IPS-15b (cell line): ENCODE data around the gene HSPBP1.

ENCODE experiments used
- H3K27me3 ChIP-seq: one replicate; pipeline ENCODE4 v1.6.1; 2013; ENCODE audit warnings: low read length; ENCODE audit not compliant: control insufficient read depth, insufficient read depth
- H3K36me3 ChIP-seq: one replicate; pipeline ENCODE4 v1.6.1; 2013; ENCODE audit warnings: low read length; ENCODE audit not compliant: control insufficient read depth, insufficient read depth
- H3K4me1 ChIP-seq: one replicate; pipeline ENCODE4 v1.6.1; 2013; ENCODE audit warnings: mild to moderate bottlenecking, low read length; ENCODE audit not compliant: control insufficient read depth, insufficient read depth
- H3K4me3 ChIP-seq: one replicate; pipeline ENCODE4 v1.5.1; 2013; ENCODE audit warnings: low read depth, low read length
- H3K9ac ChIP-seq: one replicate; pipeline ENCODE4 v1.6.1; 2013; ENCODE audit warnings: low read depth, mild to moderate bottlenecking, low read length
- H3K9me3 ChIP-seq: one replicate; pipeline ENCODE4 v1.6.1; 2013; ENCODE audit warnings: mild to moderate bottlenecking, low read length; ENCODE audit not compliant: control insufficient read depth, insufficient read depth

The HSPBP1 gene

GRCh38 chr19:55246462-55247451 is 33.2 kb downstream of the HSPBP1 start:
- H3K27me3 ChIP-seq = no peaks in the 10 kb centered on the region
- no peaks in the 10 kb centered on the region for H3K9me3 ChIP-seq
- no peaks in the 10 kb centered on the region for H3K4me1 ChIP-seq
- H3K36me3 ChIP-seq = peaks cover 40% of the 10 kb centered on the region
- H3K4me3 ChIP-seq = no peak overlapping the region
- H3K9ac ChIP-seq = no peak overlapping the region

- Histone ChIP-seq H3K36me3 (peaks cover 51% of the 10 kb centered on the region), H3K4me3 (no peak overlapping the region), H3K9ac (no peak overlapping the region), H3K4me1 (no peaks in the 10 kb centered on the region), H3K27me3 (no peaks in the 10 kb centered on the region), H3K9me3 (no peaks in the 10 kb centered on the region)
Observed at GRCh38 chr19:55245236-55245904, 34.5 kb downstream of the HSPBP1 start.

- no peaks in the 10 kb centered on the region for H3K9me3 ChIP-seq
- H3K4me1 ChIP-seq = no peaks in the 10 kb centered on the region
- H3K36me3 ChIP-seq = peaks cover 58% of the 10 kb centered on the region
- no peak overlapping the region for H3K9ac ChIP-seq
- H3K4me3 ChIP-seq = no peak overlapping the region
- H3K27me3 ChIP-seq = no peaks in the 10 kb centered on the region
Observed at GRCh38 chr19:55244004-55244680, 35.8 kb downstream of the HSPBP1 start.

- no peaks in the 10 kb centered on the region for H3K27me3 ChIP-seq
- peaks cover 62% of the 10 kb centered on the region for H3K36me3 ChIP-seq
- H3K9ac ChIP-seq = no peak overlapping the region
- H3K4me1 ChIP-seq = no peaks in the 10 kb centered on the region
- H3K9me3 ChIP-seq = no peaks in the 10 kb centered on the region
- no peak overlapping the region for H3K4me3 ChIP-seq
Observed at GRCh38 chr19:55242517-55242916, 37.4 kb downstream of the HSPBP1 start.

GRCh38 chr19:55241935-55242464 is 37.9 kb downstream of the HSPBP1 start:
- H3K9ac ChIP-seq = no peak overlapping the region
- no peaks in the 10 kb centered on the region for H3K4me1 ChIP-seq
- H3K9me3 ChIP-seq = no peaks in the 10 kb centered on the region
- H3K4me3 ChIP-seq = no peak overlapping the region
- peaks cover 63% of the 10 kb centered on the region for H3K36me3 ChIP-seq
- no peaks in the 10 kb centered on the region for H3K27me3 ChIP-seq

GRCh38 chr19:55241143-55241934 is 38.6 kb downstream of the HSPBP1 start:
- peaks cover 63% of the 10 kb centered on the region for H3K36me3 ChIP-seq
- no peak overlapping the region for H3K9ac ChIP-seq
- no peaks in the 10 kb centered on the region for H3K9me3 ChIP-seq
- no peaks in the 10 kb centered on the region for H3K4me1 ChIP-seq
- no peaks in the 10 kb centered on the region for H3K27me3 ChIP-seq
- H3K4me3 ChIP-seq = no peak overlapping the region

GRCh38 chr19:55240713-55241020 is 39.2 kb downstream of the HSPBP1 start:
- no peaks in the 10 kb centered on the region for H3K9me3 ChIP-seq
- H3K9ac ChIP-seq = no peak overlapping the region
- H3K4me1 ChIP-seq = no peaks in the 10 kb centered on the region
- peaks cover 65% of the 10 kb centered on the region for H3K36me3 ChIP-seq
- H3K4me3 ChIP-seq = no peak overlapping the region
- H3K27me3 ChIP-seq = no peaks in the 10 kb centered on the region

GRCh38 chr19:55239004-55239403 is 40.9 kb downstream of the HSPBP1 start:
- Histone ChIP-seq H3K9me3 (no peaks in the 10 kb centered on the region), H3K4me1 (no peaks in the 10 kb centered on the region), H3K27me3 (no peaks in the 10 kb centered on the region), H3K9ac (no peak overlapping the region), H3K36me3 (peaks cover 56% of the 10 kb centered on the region), H3K4me3 (no peak overlapping the region)

GRCh38 chr19:55238030-55238429 is 41.9 kb downstream of the HSPBP1 start:
- H3K9ac ChIP-seq = no peak overlapping the region
- no peaks in the 10 kb centered on the region for H3K4me1 ChIP-seq
- H3K9me3 ChIP-seq = no peaks in the 10 kb centered on the region
- peaks cover 55% of the 10 kb centered on the region for H3K36me3 ChIP-seq
- H3K4me3 ChIP-seq = no peak overlapping the region
- H3K27me3 ChIP-seq = no peaks in the 10 kb centered on the region

GRCh38 chr19:55232986-55233385 is 46.9 kb downstream of the HSPBP1 start:
- no peaks in the 10 kb centered on the region for H3K4me1 ChIP-seq
- H3K9ac ChIP-seq = no peak overlapping the region
- H3K4me3 ChIP-seq = no peak overlapping the region
- H3K36me3 ChIP-seq = peaks cover 48% of the 10 kb centered on the region
- H3K9me3 ChIP-seq = no peaks in the 10 kb centered on the region
- H3K27me3 ChIP-seq = no peaks in the 10 kb centered on the region

- Histone ChIP-seq H3K9ac (no peak overlapping the region), H3K27me3 (no peaks in the 10 kb centered on the region), H3K36me3 (peaks cover 51% of the 10 kb centered on the region), H3K4me3 (no peak overlapping the region), H3K4me1 (no peaks in the 10 kb centered on the region), H3K9me3 (no peaks in the 10 kb centered on the region)
Observed at GRCh38 chr19:55232286-55232602, 47.7 kb downstream of the HSPBP1 start.
